ENCODE measurements around the gene DNAJC15. TPM values are rescaled to one million over a fixed set of nuclear protein-coding genes. Genes with fewer than 3 reads are reported as not detected.

Gene DNAJC15
- polyA plus RNA-seq, 1 donor (not counting 4 experiments of a cell fraction or from before 2014, with no cell fraction given) = 38.5 TPM

GRCh38 chr13:43100667-43101066 lies 77.3 kb downstream of the DNAJC15 start:
- no peak overlapping the region for H2AFZ ChIP-seq (ENCODE audit: control insufficient read depth, low read length)
- DNase-seq (ENCODE audit: low read depth, low spot score) (no peak), FAIRE-seq (no peak)
- peaks cover 15% of the 10 kb centered on the region for H3K79me2 ChIP-seq (ENCODE audit: control insufficient read depth, insufficient read depth, low read length)
- no peaks in the 10 kb centered on the region for H3K36me3 ChIP-seq (ENCODE audit: control insufficient read depth in 2 of 2, extremely low read depth in 1 of 2, insufficient read depth in 2 of 2, low read length in 2 of 2)
- dilution Hi-C loops (cut with MboI; ENCODE audit: extremely low pct_ligation_motif_present, low sequenced_read_pairs) = no loop called here
- H3K9me3 ChIP-seq (ENCODE audit: control insufficient read depth, low read depth, low read length) = no peaks in the 10 kb centered on the region
- H3K4me2 ChIP-seq (ENCODE audit: control insufficient read depth, extremely low read depth, insufficient read depth, low read depth, low read length) = no peak overlapping the region
- H3K4me1 ChIP-seq (ENCODE audit: control insufficient read depth, extremely low read depth, insufficient read depth, low read length) = no peaks in the 10 kb centered on the region
- no peak overlapping the region for H3K9ac ChIP-seq (ENCODE audit: control insufficient read depth, extremely low read depth, insufficient read depth, low read length)
- no peaks in the 10 kb centered on the region for H3K9me1 ChIP-seq (ENCODE audit: control insufficient read depth, extremely low read depth, insufficient read depth, low read length)
- TF ChIP-seq CTCF (optimal IDR thresholded peaks at IDR 0.05 in 1 of 3, IDR thresholded peaks at IDR 0.05 in 1 of 3, conservative IDR thresholded peaks at IDR 0.05 in 1 of 3; ENCODE audit: extremely low read depth in 1 of 3, insufficient read depth in 2 of 3, low read length in 3 of 3) = no peak
- no peak for TF ChIP-seq EZH2 (IDR thresholded peaks at IDR 0.05; ENCODE audit: low read length)
- H3K4me3 ChIP-seq (ENCODE audit: control insufficient read depth in 2 of 3, extremely low read depth in 1 of 3, insufficient read depth in 2 of 3, low read depth in 1 of 3, low read length in 3 of 3) = no peak overlapping the region
- H4K20me1 ChIP-seq (ENCODE audit: control insufficient read depth, extremely low read depth, insufficient read depth, low read length) = no peaks in the 10 kb centered on the region
- no peaks in the 10 kb centered on the region for H3K27me3 ChIP-seq (ENCODE audit: control insufficient read depth, extremely low read depth, insufficient read depth, low read length)
- no peak overlapping the region for H3K27ac ChIP-seq (ENCODE audit: control insufficient read depth, insufficient read depth, low read length)

- Histone ChIP-seq H3K9me1 (ENCODE audit: control insufficient read depth, extremely low read depth, insufficient read depth, low read length) (no peaks in the 10 kb centered on the region), H3K4me2 (ENCODE audit: control insufficient read depth, extremely low read depth, insufficient read depth, low read depth, low read length) (no peak overlapping the region), H3K79me2 (ENCODE audit: control insufficient read depth, insufficient read depth, low read length) (peaks cover 15% of the 10 kb centered on the region)
Observed at GRCh38 chr13:43102304-43102703, 78.9 kb downstream of the DNAJC15 start.

More at GRCh38 chr13:43102304-43102703, 78.9 kb downstream of the DNAJC15 start:
- Histone ChIP-seq H3K4me1 (ENCODE audit: control insufficient read depth, extremely low read depth, insufficient read depth, low read length) (no peaks in the 10 kb centered on the region), H3K9ac (ENCODE audit: control insufficient read depth, extremely low read depth, insufficient read depth, low read length) (no peak overlapping the region), H3K4me3 (ENCODE audit: control insufficient read depth in 2 of 3, extremely low read depth in 1 of 3, insufficient read depth in 2 of 3, low read depth in 1 of 3, low read length in 3 of 3) (no peak overlapping the region), H3K27ac (ENCODE audit: control insufficient read depth, insufficient read depth, low read length) (no peak overlapping the region), H2AFZ (ENCODE audit: control insufficient read depth, low read length) (no peak overlapping the region), H4K20me1 (ENCODE audit: control insufficient read depth, extremely low read depth, insufficient read depth, low read length) (no peaks in the 10 kb centered on the region), H3K9me3 (ENCODE audit: control insufficient read depth, low read depth, low read length) (no peaks in the 10 kb centered on the region), H3K36me3 (ENCODE audit: control insufficient read depth in 2 of 2, extremely low read depth in 1 of 2, insufficient read depth in 2 of 2, low read length in 2 of 2) (no peaks in the 10 kb centered on the region), H3K27me3 (ENCODE audit: control insufficient read depth, extremely low read depth, insufficient read depth, low read length) (no peaks in the 10 kb centered on the region)
- DNase-seq (ENCODE audit: low read depth, low spot score) = no peak
- dilution Hi-C loops (cut with MboI; ENCODE audit: extremely low pct_ligation_motif_present, low sequenced_read_pairs) = no loop called here
- no peak for FAIRE-seq
- TF ChIP-seq EZH2 (IDR thresholded peaks at IDR 0.05; ENCODE audit: low read length) = no peak
- TF ChIP-seq CTCF (optimal IDR thresholded peaks at IDR 0.05 in 1 of 3, IDR thresholded peaks at IDR 0.05 in 1 of 3, conservative IDR thresholded peaks at IDR 0.05 in 1 of 3; ENCODE audit: extremely low read depth in 1 of 3, insufficient read depth in 2 of 3, low read length in 3 of 3) = no peak

Measured in keratinocyte (primary cell).